ENCODE results near the gene MSRB2.
A peak's percentile ranks its signal among the peaks of the same experiment; 100 is the strongest.
"Not testable (repeated sequence)": the region's sequence is repeated elsewhere in the genome, so short reads cannot be mapped to it uniquely, and the experiment has no call there.

MSRB2 gene

GRCh38 chr10:23070092-23070912 is 25.1 kb upstream of the MSRB2 start:
- not testable (repeated sequence) for DNase-seq

- no peak for DNase-seq
These were observed 24.5 kb upstream of the MSRB2 start for GRCh38 chr10:23070913-23071218.

DNA sequence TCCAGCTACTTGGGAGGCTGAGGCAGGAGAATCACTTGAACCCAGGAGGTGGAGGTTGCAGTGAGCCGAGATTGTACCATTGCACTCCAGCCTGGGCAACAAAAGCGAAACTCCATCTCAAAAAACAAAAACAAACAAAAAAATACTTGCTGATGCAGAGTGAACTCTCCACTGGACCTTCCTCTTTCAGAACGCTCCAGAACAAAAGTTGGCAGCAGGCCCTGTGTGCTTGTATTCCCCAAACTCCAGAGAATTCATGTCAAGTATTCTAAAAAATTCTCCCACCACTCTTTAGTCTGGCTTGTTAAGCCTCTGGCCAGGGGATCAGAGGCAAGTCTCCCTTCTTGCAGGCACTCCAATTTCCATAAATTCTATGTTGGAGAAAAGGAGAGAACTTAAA is 22.8 kb upstream of the MSRB2 start:
- not testable (repeated sequence) for DNase-seq

GRCh38 chr10:23073527-23073926 is 21.9 kb upstream of the MSRB2 start:
- no peak for DNase-seq

GRCh38 chr10:23075672-23076071 is 19.7 kb upstream of the MSRB2 start:
- no peak for DNase-seq

DNA sequence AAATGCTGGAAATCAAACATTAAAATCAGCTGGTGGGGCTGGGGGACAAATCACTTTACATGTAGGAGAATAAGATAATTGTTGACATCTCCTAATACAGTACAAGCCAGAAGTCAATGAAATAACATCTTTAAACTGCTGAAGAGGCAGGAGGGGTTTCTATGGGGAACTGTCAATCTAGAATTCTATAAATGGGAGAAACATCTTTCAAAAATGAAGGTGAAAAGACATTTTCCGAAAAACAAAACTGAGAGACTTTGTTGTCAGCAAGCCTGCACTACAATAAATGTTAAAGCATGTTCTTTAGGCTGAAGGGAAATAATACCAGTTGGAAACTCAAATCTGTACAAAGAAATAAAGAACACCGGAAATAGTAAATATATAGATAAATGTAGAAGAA is 17.3 kb upstream of the MSRB2 start:
- no peak for DNase-seq

DNA sequence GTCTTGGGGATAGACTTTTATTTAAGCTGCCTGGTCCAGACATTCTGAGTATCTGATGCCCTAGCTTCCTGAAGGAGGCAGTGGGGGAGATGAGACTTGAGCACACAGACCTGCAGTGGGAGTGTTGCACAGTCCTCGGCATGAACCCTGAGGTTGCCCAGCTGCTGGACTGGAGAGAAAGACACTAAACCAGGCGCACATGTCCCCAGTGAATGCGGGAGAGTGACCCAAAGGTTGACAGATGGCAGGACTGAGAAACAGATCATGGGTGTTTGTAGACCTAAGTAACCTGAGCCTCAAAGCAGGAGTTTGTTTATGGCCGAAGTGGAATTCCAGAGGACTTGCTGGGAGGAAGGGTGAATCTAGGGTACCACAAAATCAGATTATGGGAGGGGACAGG is 15.7 kb upstream of the MSRB2 start:
- no peak for DNase-seq

DNA sequence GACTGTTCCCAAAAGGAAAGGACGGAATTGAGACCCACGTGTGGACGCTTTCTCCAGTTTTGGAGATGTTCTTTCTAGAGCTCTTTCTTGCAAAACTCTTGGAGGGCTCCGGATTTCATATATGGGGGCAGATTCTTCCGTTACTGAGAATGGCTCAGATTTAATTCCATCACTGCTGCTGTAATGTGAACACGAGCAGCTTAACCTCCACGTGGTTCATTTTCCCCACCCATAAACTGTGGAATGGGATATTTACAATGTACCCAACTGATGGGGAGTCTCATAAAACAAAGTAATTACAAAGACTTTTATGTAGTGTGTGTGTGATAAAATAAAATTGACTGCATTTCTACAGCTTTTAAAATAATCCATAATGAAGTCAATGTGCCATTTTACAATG is 15.1 kb upstream of the MSRB2 start:
- DNase-seq = no peak

DNA sequence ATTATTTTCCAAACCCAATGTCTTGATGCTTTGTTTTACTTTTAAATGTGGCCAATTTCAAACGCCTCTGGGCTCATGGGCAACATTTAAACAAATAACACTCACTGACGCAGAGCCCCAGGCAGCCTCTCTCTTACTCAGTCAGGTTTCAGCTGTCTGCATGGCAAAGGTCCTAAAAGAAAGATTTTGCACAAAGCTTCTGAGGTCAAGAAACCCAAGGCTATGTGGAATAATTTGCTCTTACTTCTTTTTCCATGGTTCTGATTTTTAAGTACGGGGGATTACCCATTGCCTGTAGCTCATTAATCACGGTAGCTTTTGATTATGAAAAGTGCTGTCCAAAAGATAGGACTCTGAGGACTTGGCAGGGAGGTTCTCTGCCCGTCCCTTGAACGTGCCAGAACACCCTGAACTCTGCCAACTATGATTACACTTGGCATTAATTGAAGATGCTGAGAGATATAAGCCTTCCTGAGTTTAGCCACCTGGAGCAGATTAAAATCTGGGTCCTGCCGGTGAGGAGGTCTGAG is 14.1 kb upstream of the MSRB2 start:
- no peak for DNase-seq

DNA sequence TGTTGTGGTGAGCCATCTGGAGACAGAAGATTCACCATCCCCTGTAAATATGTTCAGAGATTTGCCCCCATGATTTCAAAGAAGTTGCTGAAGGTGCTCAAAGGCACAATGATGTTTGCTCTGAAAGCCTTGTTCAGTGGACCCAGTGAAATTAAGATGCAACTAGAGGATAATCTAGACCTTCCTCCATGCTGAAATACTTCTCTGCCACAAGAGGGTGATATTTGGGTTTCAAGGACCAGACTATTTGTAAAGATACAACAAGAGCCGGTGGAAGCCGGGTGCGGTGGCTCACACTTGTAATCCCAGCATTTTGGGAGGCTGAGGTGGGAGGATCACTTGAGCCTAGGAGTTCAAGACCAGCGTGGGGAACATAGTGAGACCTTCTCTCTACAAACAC is 13.5 kb upstream of the MSRB2 start:
- no peak for DNase-seq

GRCh38 chr10:23088609-23089008 is 6.8 kb upstream of the MSRB2 start:
- DNase-seq = no peak

GRCh38 chr10:23094786-23095403 is 484 bp upstream of the MSRB2 start:
- DNase-seq = no peak

- peak; percentile 35 for DNase-seq
These were observed 805 bp downstream of the MSRB2 start for GRCh38 chr10:23095966-23096801.

- no peak for DNase-seq
These were observed 1.6 kb downstream of the MSRB2 start for GRCh38 chr10:23096802-23097549.

GRCh38 chr10:23099079-23099478 is 3.7 kb downstream of the MSRB2 start:
- DNase-seq = no peak

- DNase-seq = no peak
These were observed 4.4 kb downstream of the MSRB2 start for GRCh38 chr10:23099816-23100215.

DNA sequence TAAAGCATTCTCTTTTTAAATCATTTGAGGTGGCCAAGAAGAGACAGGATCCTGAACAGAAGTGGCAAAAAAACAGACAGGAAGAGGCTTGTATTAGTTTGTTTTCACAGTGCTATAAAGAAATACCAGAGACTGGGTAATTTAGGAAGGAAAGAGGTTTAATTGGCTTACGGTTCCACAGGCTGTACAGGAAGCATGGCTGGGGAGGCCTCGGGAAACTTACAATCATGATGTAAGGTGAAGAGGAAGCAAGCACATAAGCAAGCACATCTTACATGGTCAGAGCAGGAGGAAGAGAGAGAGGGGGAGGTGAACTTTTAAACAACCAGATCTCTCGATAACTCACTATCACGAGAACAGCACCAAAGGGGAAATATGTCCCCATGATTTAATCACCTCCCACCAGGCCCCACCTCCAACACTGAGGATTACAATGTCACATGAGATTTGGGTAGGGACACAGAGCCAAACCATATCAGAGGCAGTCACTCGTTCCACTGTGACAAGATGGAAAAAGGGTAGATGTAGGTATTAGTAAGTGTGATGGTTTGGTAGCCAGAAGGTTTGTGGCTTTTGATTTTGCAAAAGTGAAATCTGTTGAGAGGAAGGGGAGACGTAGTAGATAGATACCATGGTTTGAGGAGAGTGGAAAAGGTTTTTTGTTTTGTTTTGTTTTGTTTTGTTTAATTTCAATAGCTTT is 5.1 kb downstream of the MSRB2 start:
- peak; percentile 29 for DNase-seq

- DNase-seq = no peak
These were observed 11.1 kb downstream of the MSRB2 start for GRCh38 chr10:23106331-23107072.

- DNase-seq = no peak
These were observed 15.5 kb downstream of the MSRB2 start for GRCh38 chr10:23110722-23111516.

DNA sequence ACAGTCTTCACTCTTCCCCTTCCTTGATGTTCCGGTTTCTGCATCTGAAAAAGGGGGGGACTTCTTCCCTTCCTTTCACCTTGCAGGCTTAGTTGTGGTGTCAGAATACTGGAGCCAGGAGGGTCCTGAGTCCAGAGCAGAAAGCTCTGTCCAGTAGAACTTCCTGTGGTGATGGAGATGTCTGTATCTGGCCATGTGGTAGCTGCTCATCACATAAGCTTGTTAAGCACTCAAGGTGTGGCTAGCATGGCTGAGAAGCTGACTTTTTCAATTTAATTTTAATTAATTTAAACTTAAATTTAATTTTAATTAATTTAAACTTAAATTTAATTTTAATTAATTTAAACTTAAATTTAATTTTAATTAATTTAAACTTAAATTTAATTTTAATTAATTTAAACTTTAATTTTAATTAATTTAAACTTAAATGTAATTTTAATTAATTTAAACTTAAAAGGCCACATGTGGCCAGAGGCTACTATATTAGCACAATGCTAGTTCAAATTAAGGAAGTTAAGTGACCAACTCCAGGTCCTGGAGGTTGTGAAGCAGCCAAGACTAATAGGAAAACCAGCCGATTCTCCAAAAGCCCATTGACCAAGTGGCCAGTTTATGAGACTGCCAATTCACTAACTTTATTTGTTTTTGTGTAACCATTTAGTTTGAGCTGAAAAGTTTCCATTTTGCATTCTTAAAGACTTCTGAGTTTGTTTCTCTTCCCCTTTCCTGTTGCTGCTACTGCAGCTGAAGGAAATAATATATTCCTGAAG is 16.3 kb downstream of the MSRB2 start:
- DNase-seq = no peak
